PC-3 (cell line): Measurements from ENCODE around the gene CNDP1. TPM values are rescaled to one million over a fixed set of nuclear protein-coding genes. Genes with fewer than 3 reads are reported as not detected.
"Not testable (repeated sequence)": the region's sequence is repeated elsewhere in the genome, so short reads cannot be mapped to it uniquely, and the experiment has no call there.

Experiments used
- ATAC-seq: fragments of 200-7000 bp; cut with Tn5 transposase; 2 replicates; pipeline ENCODE4 v1.9.1; 2020; ENCODE audit warnings: mild to moderate bottlenecking, moderate library complexity
- BruUV-seq: library from RNA; stranded (reverse); fragments of 400-500 nt; replicated peaks from 2 replicates; lab custom pipeline; 2021; lab: Mats Ljungman, UMichigan
- CTCF ChIA-PET: fragments of 300-600 bp; sonication (Branson Sonifier 250); formaldehyde crosslinking; loops from one replicate; lab custom pipeline; 2022; ENCODE audit warnings: antibody characterized with exemption; lab: Charles Lee
- POLR2A ChIA-PET: fragments of 300-600 bp; sonication (Branson Sonifier 250); formaldehyde crosslinking; loops from one replicate; lab custom pipeline; 2022; ENCODE audit warnings: antibody characterized with exemption; ENCODE audit not compliant: unreplicated experiment; lab: Charles Lee
- DNase-seq: peaks from one replicate; pipeline ENCODE4 v3.0.0-alpha.2; 2015
- H2AFZ ChIP-seq: fragments of 300-600 bp; sonication (generic); 2 replicates; pipeline ENCODE4 v1.6.0; 2016; ENCODE audit warnings: antibody characterized with exemption, low read length
- H3F3A ChIP-seq: fragments of 300-600 bp; sonication (generic); one replicate; pipeline ENCODE4 v1.6.0; 2017; ENCODE audit warnings: antibody characterized with exemption, low read length, control low read depth, mild to moderate bottlenecking; ENCODE audit not compliant: unreplicated experiment
- H3K27ac ChIP-seq: fragments of 300-600 bp; sonication (generic); 2 replicates; pipeline ENCODE4 v1.5.1; 2016; ENCODE audit warnings: mild to moderate bottlenecking, low read length
- H3K27me3 ChIP-seq: fragments of 300-600 bp; sonication (generic); 2 replicates; pipeline ENCODE4 v1.6.1; 2016; ENCODE audit warnings: low read length, mixed read lengths
- H3K36me3 ChIP-seq: fragments of 300-600 bp; sonication (generic); 2 replicates; pipeline ENCODE4 v1.6.1; 2016; ENCODE audit warnings: low read depth, mixed run types, low read length, mixed read lengths
- H3K4me1 ChIP-seq: fragments of 300-600 bp; sonication (generic); 2 replicates; pipeline ENCODE4 v1.5.1; 2016; ENCODE audit warnings: low read length; ENCODE audit not compliant: insufficient read depth
- H3K4me2 ChIP-seq: fragments of 300-600 bp; sonication (generic); 2 replicates; pipeline ENCODE4 v1.6.0; 2016; ENCODE audit warnings: low read length
- H3K4me3 ChIP-seq: fragments of 300-600 bp; sonication (generic); 2 replicates; pipeline ENCODE4 v1.5.1; 2016; ENCODE audit warnings: mild to moderate bottlenecking, low read length, mixed read lengths
- H3K79me2 ChIP-seq: fragments of 300-600 bp; sonication (generic); 2 replicates; pipeline ENCODE4 v1.6.1; 2017; ENCODE audit warnings: low read length, mixed read lengths
- H3K9ac ChIP-seq: fragments of 300-600 bp; sonication (generic); 2 replicates; pipeline ENCODE4 v1.6.0; 2016; ENCODE audit warnings: mild to moderate bottlenecking, low read length
- H3K9me2 ChIP-seq: fragments of 300-600 bp; sonication (generic); replicated peaks from 2 replicates; pipeline ENCODE4 v1.6.1; 2016; ENCODE audit warnings: mixed run types, low read length, mixed read lengths
- H3K9me3 ChIP-seq: fragments of 300-600 bp; sonication (generic); 2 replicates; pipeline ENCODE4 v1.6.1; 2016; ENCODE audit warnings: low read length, mixed read lengths
- H4K20me1 ChIP-seq: fragments of 300-600 bp; sonication (generic); 2 replicates; pipeline ENCODE4 v1.6.1; 2016; ENCODE audit warnings: low read length, mixed read lengths
- EZH2 ChIP-seq: fragments of 300-600 bp; sonication (generic); IDR thresholded peaks from one replicate; pipeline ENCODE4 v1.6.1; 2017; ENCODE audit warnings: antibody characterized with exemption, mild to moderate bottlenecking, low read length; ENCODE audit not compliant: unreplicated experiment
- EZH2phosphoT487 ChIP-seq: fragments of 300-600 bp; sonication (generic); IDR thresholded peaks from 2 replicates; pipeline ENCODE4 v1.6.1; 2018; ENCODE audit warnings: mild to moderate bottlenecking, antibody characterized with exemption, low read length, borderline replicate concordance
- intact Hi-C: fragments of 100-400 bp; cut with micrococcal nuclease; formaldehyde crosslinking; loops from 2 replicates; pipeline ENCODE4 v1.9.0; 2023
- total RNA-seq: library from RNA; depleted of rRNA; stranded (reverse); fragments of >200 nt; gene quantifications from 2 replicates; pipeline ENCODE4 v1.2.3, GENCODE V29; 2014
- TF ChIP-seq, protein P1 (sequence below): fragments of 300-600 bp; sonication (generic); conservative IDR thresholded peaks from 2 replicates; pipeline ENCODE4 v1.5.1; 2017; ENCODE audit warnings: antibody characterized with exemption, low read depth, mild to moderate bottlenecking, low read length

CNDP1 gene
- total RNA-seq, 1 experiment from 2014 or later, result not detected

GRCh38 chr18:74499633-74500032 is 34.7 kb upstream of the CNDP1 start:
- no TSS peak for BruUV-seq
- Histone ChIP-seq H3K9me2 (no peaks in the 10 kb centered on the region), H4K20me1 (no peaks in the 10 kb centered on the region), H3K4me1 (peaks cover 34% of the 10 kb centered on the region), H3K36me3 (peaks cover 13% of the 10 kb centered on the region; the same call in 1 of the 2 replicates), H3K4me3 (peak overlapping the region; percentile 56), H3F3A (no peaks in the 10 kb centered on the region), H2AFZ (peak overlapping the region; percentile 73), H3K79me2 (peaks cover 39% of the 10 kb centered on the region), H3K27ac (peak overlapping the region; percentile 21; the same call in 1 of the 2 replicates), H3K9me3 (no peaks in the 10 kb centered on the region), H3K27me3 (no peaks in the 10 kb centered on the region), H3K4me2 (peak overlapping the region; percentile 77), H3K9ac (peak overlapping the region; percentile 34)
- ChIA-PET POLR2A (no interaction called here), CTCF (no interaction called here)
- DNase-seq (peak; percentile 50), ATAC-seq (peak; percentile 16; the same call in 1 of the 2 replicates)
- intact Hi-C loops, result loop anchor here (1.0 to 10.0 kb wide), 3 partner anchors 53 to 302 kb away; no protein-coding TSS in a partner anchor
- TF ChIP-seq, protein P1, sequence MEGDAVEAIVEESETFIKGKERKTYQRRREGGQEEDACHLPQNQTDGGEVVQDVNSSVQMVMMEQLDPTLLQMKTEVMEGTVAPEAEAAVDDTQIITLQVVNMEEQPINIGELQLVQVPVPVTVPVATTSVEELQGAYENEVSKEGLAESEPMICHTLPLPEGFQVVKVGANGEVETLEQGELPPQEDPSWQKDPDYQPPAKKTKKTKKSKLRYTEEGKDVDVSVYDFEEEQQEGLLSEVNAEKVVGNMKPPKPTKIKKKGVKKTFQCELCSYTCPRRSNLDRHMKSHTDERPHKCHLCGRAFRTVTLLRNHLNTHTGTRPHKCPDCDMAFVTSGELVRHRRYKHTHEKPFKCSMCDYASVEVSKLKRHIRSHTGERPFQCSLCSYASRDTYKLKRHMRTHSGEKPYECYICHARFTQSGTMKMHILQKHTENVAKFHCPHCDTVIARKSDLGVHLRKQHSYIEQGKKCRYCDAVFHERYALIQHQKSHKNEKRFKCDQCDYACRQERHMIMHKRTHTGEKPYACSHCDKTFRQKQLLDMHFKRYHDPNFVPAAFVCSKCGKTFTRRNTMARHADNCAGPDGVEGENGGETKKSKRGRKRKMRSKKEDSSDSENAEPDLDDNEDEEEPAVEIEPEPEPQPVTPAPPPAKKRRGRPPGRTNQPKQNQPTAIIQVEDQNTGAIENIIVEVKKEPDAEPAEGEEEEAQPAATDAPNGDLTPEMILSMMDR, result no peak
- no peak for TF ChIP-seq EZH2

DNA sequence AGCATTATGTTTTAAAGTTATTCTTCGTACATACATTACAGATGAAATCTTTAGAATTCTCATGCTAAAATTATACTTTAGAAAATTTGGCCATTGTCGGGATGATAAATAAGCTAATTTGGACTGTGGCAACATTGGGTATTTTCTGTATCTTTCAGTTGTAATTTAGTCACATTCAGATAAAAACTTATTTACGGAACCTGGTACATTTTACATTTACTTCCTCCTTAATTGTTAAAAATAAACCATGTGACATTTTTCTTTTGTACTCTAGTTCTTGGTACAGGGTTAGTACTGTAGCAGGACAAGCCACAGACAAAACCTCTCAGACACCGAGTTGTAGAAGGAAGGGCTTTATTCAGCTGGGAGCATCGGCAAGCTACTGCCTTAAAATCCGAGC is 33.9 kb upstream of the CNDP1 start:
- Histone ChIP-seq H3K9me2 (no peaks in the 10 kb centered on the region), H3K27me3 (no peaks in the 10 kb centered on the region), H2AFZ (no peak overlapping the region), H3K4me3 (peak overlapping the region; percentile 56), H3K9me3 (no peaks in the 10 kb centered on the region), H3K27ac (no peak overlapping the region), H3F3A (no peaks in the 10 kb centered on the region), H3K79me2 (peaks cover 39% of the 10 kb centered on the region), H3K9ac (peak overlapping the region; percentile 34; the same call in 1 of the 2 replicates), H3K4me1 (peaks cover 34% of the 10 kb centered on the region), H3K36me3 (peaks cover 13% of the 10 kb centered on the region; the same call in 1 of the 2 replicates), H4K20me1 (no peaks in the 10 kb centered on the region), H3K4me2 (peak overlapping the region; percentile 77)
- no peak for DNase-seq
- POLR2A ChIA-PET, result no interaction called here
- intact Hi-C loops, result no loop called here
- ATAC-seq, result no peak
- TF ChIP-seq EZH2phosphoT487, result no peak
- CTCF ChIA-PET, result no interaction called here
- BruUV-seq, result no TSS peak

DNA sequence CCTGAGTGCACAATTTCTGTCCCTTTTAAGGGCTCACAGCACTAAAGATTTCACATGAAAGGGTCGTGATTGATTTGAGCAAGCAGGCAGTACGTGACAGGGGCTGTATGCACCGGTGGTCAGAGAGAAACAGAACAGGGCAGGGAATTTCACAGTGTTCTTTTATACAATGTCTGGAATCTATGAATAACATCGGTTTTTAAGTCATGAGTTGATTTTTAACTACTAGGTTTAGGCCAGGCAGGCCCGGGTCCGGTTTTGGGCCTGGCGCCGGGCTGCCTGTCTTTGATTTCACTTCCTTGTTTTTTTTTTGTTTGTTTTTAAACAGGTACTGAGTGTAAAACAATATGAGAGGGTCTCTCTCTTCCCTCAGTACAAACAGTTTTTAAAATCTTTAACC is 33.5 kb upstream of the CNDP1 start:
- H3K9me3 ChIP-seq, H3K27ac ChIP-seq, H3K4me2 ChIP-seq, H4K20me1 ChIP-seq, H3K4me3 ChIP-seq, H2AFZ ChIP-seq, H3K9ac ChIP-seq, BruUV-seq, ATAC-seq, CTCF ChIA-PET, H3F3A ChIP-seq, DNase-seq, intact Hi-C loops, POLR2A ChIA-PET, H3K9me2 ChIP-seq, H3K27me3 ChIP-seq: not testable (repeated sequence)
- H3K79me2 ChIP-seq, result peaks cover 39% of the 10 kb centered on the region
- peaks cover 34% of the 10 kb centered on the region for H3K4me1 ChIP-seq
- H3K36me3 ChIP-seq, result peaks cover 13% of the 10 kb centered on the region; the same call in 1 of the 2 replicates

GRCh38 chr18:74501386-74501785 is 32.9 kb upstream of the CNDP1 start:
- peaks cover 39% of the 10 kb centered on the region for H3K79me2 ChIP-seq

More at GRCh38 chr18:74501386-74501785, 32.9 kb upstream of the CNDP1 start:
- intact Hi-C loops, result no loop called here
- DNase-seq, result no peak
- no peaks in the 10 kb centered on the region for H3K27me3 ChIP-seq
- no peak overlapping the region for H3K4me3 ChIP-seq
- CTCF ChIA-PET, result no interaction called here
- no peak for ATAC-seq
- TF ChIP-seq EZH2 (no peak), EZH2phosphoT487 (no peak)
- TF ChIP-seq, protein P1, result no peak
- no peak overlapping the region for H3K4me2 ChIP-seq
- H2AFZ ChIP-seq, result no peak overlapping the region
- POLR2A ChIA-PET, result no interaction called here
- no peak overlapping the region for H3K9ac ChIP-seq
- peaks cover 13% of the 10 kb centered on the region; the same call in 1 of the 2 replicates for H3K36me3 ChIP-seq
- peaks cover 34% of the 10 kb centered on the region for H3K4me1 ChIP-seq
- H3K9me2 ChIP-seq, result no peaks in the 10 kb centered on the region
- H3K27ac ChIP-seq, result no peak overlapping the region
- H4K20me1 ChIP-seq, result no peaks in the 10 kb centered on the region
- H3F3A ChIP-seq, result no peaks in the 10 kb centered on the region
- BruUV-seq, result no TSS peak
- H3K9me3 ChIP-seq, result no peaks in the 10 kb centered on the region
